Measurements from ENCODE around the gene NANP.
A peak's percentile ranks its signal among the peaks of the same experiment; 100 is the strongest.
"Not testable (repeated sequence)": the region's sequence is repeated elsewhere in the genome, so short reads cannot be mapped to it uniquely, and the experiment has no call there.

Gene NANP

GRCh38 chr20:25592135-25592852 lies 31.5 kb downstream of the NANP start:
- no peak for DNase-seq (ENCODE audit: extremely low read depth, low read depth)
- no peak for TF ChIP-seq CTCF (IDR thresholded peaks at IDR 0.05; ENCODE audit: low read depth, low read length, missing control alignments)
- no peak overlapping the region for H3K4me3 ChIP-seq (replicated peaks; ENCODE audit: low read depth, low read length)

- not testable (repeated sequence) for DNase-seq (ENCODE audit: extremely low read depth, low read depth)
Measured at GRCh38 chr20:25590778-25591177, 33.0 kb downstream of the NANP start.

GRCh38 chr20:25588491-25588890 lies 35.3 kb downstream of the NANP start:
- no peak for TF ChIP-seq CTCF (IDR thresholded peaks at IDR 0.05; ENCODE audit: low read depth, low read length, missing control alignments)
- no peak overlapping the region for H3K4me3 ChIP-seq (replicated peaks; ENCODE audit: low read depth, low read length)
- DNase-seq (ENCODE audit: extremely low read depth, low read depth), result no peak

More at GRCh38 chr20:25590778-25591177, 33.0 kb downstream of the NANP start:
- not testable (repeated sequence) for H3K4me3 ChIP-seq (replicated peaks; ENCODE audit: low read depth, low read length)

GRCh38 chr20:25587536-25587935 lies 36.3 kb downstream of the NANP start:
- no peak for TF ChIP-seq CTCF (IDR thresholded peaks at IDR 0.05; ENCODE audit: low read depth, low read length, missing control alignments)
- DNase-seq (ENCODE audit: extremely low read depth, low read depth), result no peak
- no peak overlapping the region for H3K4me3 ChIP-seq (replicated peaks; ENCODE audit: low read depth, low read length)

- no peak overlapping the region for H3K4me3 ChIP-seq (replicated peaks; ENCODE audit: low read depth, low read length)
- TF ChIP-seq CTCF (IDR thresholded peaks at IDR 0.05; ENCODE audit: low read depth, low read length, missing control alignments), result no peak
- DNase-seq (ENCODE audit: extremely low read depth, low read depth), result no peak
Measured at GRCh38 chr20:25586877-25587276, 36.9 kb downstream of the NANP start.

GRCh38 chr20:25584905-25585704 lies 38.7 kb downstream of the NANP start, which contains the start of gene NINL:
Gene NINL, minus strand, starts transcription at chr20:25585531. Its CDS starts 58,944 bp downstream, at chr20:25526587.
- peak within 1 kb of the TSS; percentile 59 for H3K4me3 ChIP-seq (replicated peaks; ENCODE audit: low read depth, low read length)
- no peak for DNase-seq (ENCODE audit: extremely low read depth, low read depth)
- no peak for TF ChIP-seq CTCF (IDR thresholded peaks at IDR 0.05; ENCODE audit: low read depth, low read length, missing control alignments)

GRCh38 chr20:25583607-25584006 lies 40.2 kb downstream of the NANP start:
- DNase-seq (ENCODE audit: extremely low read depth, low read depth); H3K4me3 ChIP-seq (replicated peaks; ENCODE audit: low read depth, low read length): not testable (repeated sequence)

Data from HFF-Myc (cell line).